Hepatocyte (in vitro differentiated cells): ENCODE results near the gene EFR3B.

Experiments used
- CTCF ChIP-seq: fragments of 200-600 bp; sonication (generic); IDR thresholded peaks from 2 replicates; pipeline ENCODE4 v1.5.1; 2016; ENCODE audit warnings: antibody characterized with exemption, mild to moderate bottlenecking; ENCODE audit not compliant: poor library complexity
- EZH2 ChIP-seq: fragments of 200-600 bp; sonication (generic); IDR thresholded peaks from 2 replicates; pipeline ENCODE4 v1.6.1; 2016; ENCODE audit warnings: antibody characterized with exemption, mild to moderate bottlenecking, borderline replicate concordance

DNA sequence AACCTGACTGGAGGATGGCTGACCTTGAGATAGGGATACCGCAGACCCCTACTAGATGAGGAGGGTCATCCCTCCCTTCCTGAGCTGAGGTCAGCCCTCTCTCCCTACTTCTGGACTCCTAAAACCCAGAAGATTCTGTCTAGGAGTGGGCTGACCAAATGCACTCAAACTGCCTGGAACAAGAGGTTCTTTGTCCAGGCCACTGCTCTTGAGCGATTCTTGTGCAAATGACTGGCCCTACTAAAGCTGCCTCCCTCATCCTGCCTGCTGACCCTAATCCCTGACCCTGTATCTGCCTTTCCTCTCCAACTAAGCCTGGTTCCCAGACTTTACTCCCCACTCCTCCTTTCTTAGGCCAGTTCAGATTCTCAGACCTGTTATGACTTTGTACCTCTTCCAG, 56.2 kb downstream of the EFR3B start:
- no peak for TF ChIP-seq CTCF
- TF ChIP-seq EZH2 = no peak
